K562 (cell line): Measurements from ENCODE around the gene ZBTB46. TPM values are rescaled to one million over a fixed set of nuclear protein-coding genes. Genes with fewer than 3 reads are reported as not detected.

Source experiments
- CAMTA2 ChIP-seq: fragments of 250-450 bp; sonication (Bioruptor Pico); conservative IDR thresholded peaks from 2 replicates; pipeline ENCODE4 v1.5.1; 2022
- CREB1 ChIP-seq, 2 experiments: sonication (generic) in 1 of 2; formaldehyde crosslinking in 1 of 2; IDR thresholded peaks; 2 replicates each; pipeline versions ENCODE4 v1.6.1 to v1.8.0; 2012 to 2022; ENCODE audit warnings: inconsistent platforms in 1 of 2, mild to moderate bottlenecking in 1 of 2, missing genetic modification reagents in 1 of 2, moderate library complexity in 1 of 2
- CREB3L1 ChIP-seq: fragments of 450-650 bp; IDR thresholded peaks from 2 replicates; pipeline ENCODE4 v1.6.1; 2014; ENCODE audit warnings: low read depth, mild to moderate bottlenecking, moderate library complexity, borderline replicate concordance
- CUX1 ChIP-seq: fragments of 200-800 bp; sonication (Bioruptor generic); IDR thresholded peaks from 2 replicates; pipeline ENCODE4 v1.6.1; 2016; ENCODE audit warnings: missing genetic modification characterization, missing compliant biosample characterization
- GABPA ChIP-seq: fragments of 200-800 bp; sonication (Bioruptor generic); conservative IDR thresholded peaks from 2 replicates; pipeline ENCODE4 v1.6.1; 2016; ENCODE audit warnings: low read depth, missing genetic modification characterization, missing compliant biosample characterization
- KAT2B ChIP-seq: IDR thresholded peaks from one replicate; pipeline ENCODE4 v1.6.1; 2012; ENCODE audit warnings: low read depth, mild to moderate bottlenecking, control low read depth, inconsistent platforms, low read length, moderate library complexity
- LCOR ChIP-seq: sonication (generic); formaldehyde crosslinking; IDR thresholded peaks from 2 replicates; pipeline ENCODE4 v1.8.0; 2022; ENCODE audit warnings: mild to moderate bottlenecking, missing genetic modification reagents
- POLR3A ChIP-seq: IDR thresholded peaks from 2 replicates; pipeline ENCODE4 v1.6.1; 2011; ENCODE audit warnings: borderline replicate concordance, mild to moderate bottlenecking, moderate library complexity; ENCODE audit not compliant: insufficient read length, insufficient read depth; ENCODE audit errors: extremely low read depth
- SAFB ChIP-seq: fragments of 200-400 bp; formaldehyde crosslinking; IDR thresholded peaks from 2 replicates; pipeline ENCODE4 v1.6.1; 2017; ENCODE audit warnings: low read depth, low read length, borderline replicate concordance
- THAP12 ChIP-seq: fragments of 250-450 bp; sonication (Bioruptor Pico); IDR thresholded peaks from 2 replicates; pipeline ENCODE4 v1.9.0; 2021; ENCODE audit warnings: mild to moderate bottlenecking, inconsistent platforms
- TRIM24 ChIP-seq, 2 experiments: fragments of 450-650 bp; IDR thresholded peaks; 2 replicates each; pipeline ENCODE4 v1.6.1; 2016
- ZBTB17 ChIP-seq: fragments of 450-650 bp; formaldehyde crosslinking; IDR thresholded peaks from 2 replicates; pipeline ENCODE4 v1.4.0; 2020; ENCODE audit warnings: mild to moderate bottlenecking
- ZNF224 ChIP-seq: sonication (generic); formaldehyde crosslinking; IDR thresholded peaks from 2 replicates; pipeline ENCODE4 v1.8.0; 2022; ENCODE audit warnings: mild to moderate bottlenecking, missing genetic modification reagents
- ZNF518B ChIP-seq: fragments of 250-450 bp; sonication (Bioruptor Pico); IDR thresholded peaks from 2 replicates; pipeline ENCODE4 v1.5.0; 2021; ENCODE audit warnings: mild to moderate bottlenecking, moderate library complexity
- polyA plus RNA-seq, 8 experiments: library from polyadenylated mRNA; depleted of rRNA in 4 of 8; stranded (reverse) in 5 of 8; unstranded in 3 of 8; fragments of >200 nt; fragmentation: Nextera tagmentation in 2 of 8; fragmentation: Illumina TruSeq in 1 of 8; extraction: Ambion mirVana in 2 of 8; extraction: Trizol in 1 of 8; gene quantifications; 2 replicates each; pipeline versions ENCODE4 v1.2.1 to v1.2.3, GENCODE V29; 2011 to 2014; ENCODE audit warnings: inconsistent platforms in 1 of 8, missing spikeins in 1 of 8
- total RNA-seq, 7 experiments: library from RNA; depleted of rRNA in 6 of 7; stranded (reverse); fragments of >200 nt in 6 of 7; fragmentation: Illumina TruSeq in 2 of 7; extraction: Trizol in 2 of 7; gene quantifications; 2 replicates each; pipeline versions ENCODE4 v1.2.1 to v1.2.3, GENCODE V29; 2011 to 2021; ENCODE audit warnings: low replicate concordance in 1 of 7

Gene ZBTB46
- total and polyA plus RNA-seq, 9 of the 15 experiments (the other 6 are each of a cell fraction or from before 2014, with no cell fraction given) = 0.29 to 4.1 (median 1.1) TPM

- peak; percentile 82 for TF ChIP-seq CREB3L1
- TF ChIP-seq KAT2B = no peak
- TF ChIP-seq THAP12 (CRISPR knock-in tag) = no peak
- TF ChIP-seq LCOR (CRISPR knock-in tag) = no peak
- TF ChIP-seq GABPA (tag) = peak; percentile 96
- no peak for TF ChIP-seq POLR3A
- TF ChIP-seq CREB1 (IDR thresholded peaks at IDR 0.05) = peak; percentile 74
- TF ChIP-seq CREB1 (CRISPR knock-in tag; IDR thresholded peaks at IDR 0.05) = peak; percentile 65
- no peak for TF ChIP-seq ZNF224
- no peak for TF ChIP-seq CUX1
- TF ChIP-seq ZNF518B (CRISPR knock-in tag) = no peak
- TF ChIP-seq SAFB = no peak
- 0 out of 2 replicates have a peak, but pooled peaks have one; percentile 47 for TF ChIP-seq CAMTA2 (CRISPR knock-in tag)
- 0 out of 4 replicates have a peak, but pooled peaks of 1 of the 2 experiments have one; percentile 30 for TF ChIP-seq TRIM24 (IDR thresholded peaks at IDR 0.05)
- TF ChIP-seq ZBTB17 (CRISPR knock-in tag) = peak; percentile 74; the same call in 1 of the 2 replicates
Observed at GRCh38 chr20:63707558-63708300, 123.3 kb downstream of the ZBTB46 start, which contains the start of the genes ARFRP1 and ZGPAT (continued).
